ENCODE results near the gene SIK3.

Gene SIK3

DNA sequence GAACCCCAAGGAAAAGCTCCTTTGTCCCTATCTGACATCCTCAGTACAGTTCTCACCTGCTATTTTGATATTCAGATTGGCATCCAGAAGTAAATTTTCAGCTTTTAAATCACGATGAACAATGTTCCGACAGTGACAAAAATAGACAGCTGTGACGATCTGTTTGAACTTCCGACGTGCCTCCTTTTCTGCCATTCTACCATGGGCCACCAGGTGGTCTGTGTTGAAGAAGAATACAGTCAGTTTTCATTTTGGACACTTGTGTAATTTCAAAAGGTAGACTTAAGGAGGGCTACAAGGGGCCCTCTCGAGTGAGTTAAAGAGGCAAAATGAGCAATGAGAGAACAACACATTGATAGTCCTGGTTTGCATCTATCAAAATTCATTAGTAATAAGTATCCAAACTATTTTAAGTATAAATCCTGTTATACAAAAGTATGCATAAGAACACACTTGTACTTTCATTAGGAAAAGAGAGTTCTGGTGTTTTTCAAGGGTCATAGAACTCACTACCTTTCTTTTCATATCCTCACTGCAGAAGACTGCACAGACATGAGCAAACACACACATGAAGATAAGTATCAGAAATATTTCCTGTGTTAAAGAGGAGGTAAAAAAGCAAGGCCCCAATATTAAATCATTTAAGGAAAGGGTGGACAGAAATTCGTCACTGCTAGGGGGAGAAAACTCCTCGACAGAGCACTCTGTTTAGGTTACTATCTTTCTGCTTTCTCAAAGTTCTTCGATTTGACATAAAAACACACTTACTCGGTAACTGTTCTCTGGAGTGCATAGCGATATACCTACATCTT is 170.9 kb downstream of the SIK3 start:
- no peak overlapping the region for H3K4me3 ChIP-seq (ENCODE audit: low read depth, low read length)
- TF ChIP-seq, protein P1, sequence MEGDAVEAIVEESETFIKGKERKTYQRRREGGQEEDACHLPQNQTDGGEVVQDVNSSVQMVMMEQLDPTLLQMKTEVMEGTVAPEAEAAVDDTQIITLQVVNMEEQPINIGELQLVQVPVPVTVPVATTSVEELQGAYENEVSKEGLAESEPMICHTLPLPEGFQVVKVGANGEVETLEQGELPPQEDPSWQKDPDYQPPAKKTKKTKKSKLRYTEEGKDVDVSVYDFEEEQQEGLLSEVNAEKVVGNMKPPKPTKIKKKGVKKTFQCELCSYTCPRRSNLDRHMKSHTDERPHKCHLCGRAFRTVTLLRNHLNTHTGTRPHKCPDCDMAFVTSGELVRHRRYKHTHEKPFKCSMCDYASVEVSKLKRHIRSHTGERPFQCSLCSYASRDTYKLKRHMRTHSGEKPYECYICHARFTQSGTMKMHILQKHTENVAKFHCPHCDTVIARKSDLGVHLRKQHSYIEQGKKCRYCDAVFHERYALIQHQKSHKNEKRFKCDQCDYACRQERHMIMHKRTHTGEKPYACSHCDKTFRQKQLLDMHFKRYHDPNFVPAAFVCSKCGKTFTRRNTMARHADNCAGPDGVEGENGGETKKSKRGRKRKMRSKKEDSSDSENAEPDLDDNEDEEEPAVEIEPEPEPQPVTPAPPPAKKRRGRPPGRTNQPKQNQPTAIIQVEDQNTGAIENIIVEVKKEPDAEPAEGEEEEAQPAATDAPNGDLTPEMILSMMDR (IDR thresholded peaks at IDR 0.05; ENCODE audit: low read depth, low read length) = no peak

DNA sequence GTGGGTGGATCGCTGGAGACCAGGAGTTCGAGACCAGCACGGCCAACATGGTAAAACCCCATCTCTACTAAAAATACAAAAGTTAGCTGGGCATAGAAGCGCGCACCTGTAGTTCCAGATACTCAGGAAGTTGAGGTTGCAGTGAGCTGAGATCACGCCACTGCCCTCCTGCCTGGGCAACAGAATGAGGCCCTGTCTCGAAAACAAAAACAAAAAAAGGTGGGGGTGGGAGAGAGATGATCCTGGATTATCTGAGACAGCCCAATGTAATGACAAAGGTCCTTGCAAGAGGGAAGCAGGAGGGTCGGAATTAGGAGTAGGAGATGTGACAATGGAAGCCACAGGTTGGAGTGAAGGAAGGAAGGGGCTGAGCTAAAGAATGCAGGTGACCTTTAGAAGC is 173.2 kb downstream of the SIK3 start:
- H3K4me3 ChIP-seq (ENCODE audit: low read depth, low read length) = no peak overlapping the region
- TF ChIP-seq, protein P1 (IDR thresholded peaks at IDR 0.05; ENCODE audit: low read depth, low read length) = no peak

DNA sequence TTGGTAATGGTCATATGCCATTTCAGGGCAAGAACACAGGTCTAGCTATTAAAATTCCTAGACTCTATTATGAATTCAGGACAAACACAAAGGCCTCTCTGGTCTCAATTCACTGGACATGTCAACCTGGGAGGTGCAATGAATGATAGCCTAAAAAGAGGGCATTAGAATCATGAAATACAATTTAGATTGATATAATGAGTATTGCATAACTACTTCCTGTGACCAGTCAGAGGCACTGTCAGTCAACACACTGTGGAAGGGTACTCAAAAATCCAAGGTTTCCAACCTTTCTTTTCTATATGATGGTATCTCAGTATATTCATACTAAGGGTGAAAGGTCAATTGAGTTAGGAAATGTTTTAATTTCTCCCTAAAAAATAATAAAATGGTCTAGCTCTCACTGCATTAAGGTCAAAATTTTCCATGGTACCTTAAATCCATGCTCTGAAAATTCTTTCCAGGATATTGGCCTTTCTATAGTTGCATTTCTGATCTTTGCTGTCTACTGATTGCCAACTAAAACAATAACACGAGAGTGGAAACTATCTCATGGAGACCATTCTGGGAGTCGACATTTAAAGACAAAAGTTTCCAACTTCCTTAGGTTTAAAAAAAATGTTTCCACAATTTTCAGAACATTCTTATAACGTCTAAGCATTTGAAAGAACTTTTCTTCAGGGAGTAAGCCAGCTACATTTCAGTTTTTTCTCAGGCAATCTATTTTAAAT is 179.1 kb downstream of the SIK3 start:
- TF ChIP-seq, protein P1 (IDR thresholded peaks at IDR 0.05; ENCODE audit: low read depth, low read length) = no peak
- H3K4me3 ChIP-seq (ENCODE audit: low read depth, low read length) = no peak overlapping the region

DNA sequence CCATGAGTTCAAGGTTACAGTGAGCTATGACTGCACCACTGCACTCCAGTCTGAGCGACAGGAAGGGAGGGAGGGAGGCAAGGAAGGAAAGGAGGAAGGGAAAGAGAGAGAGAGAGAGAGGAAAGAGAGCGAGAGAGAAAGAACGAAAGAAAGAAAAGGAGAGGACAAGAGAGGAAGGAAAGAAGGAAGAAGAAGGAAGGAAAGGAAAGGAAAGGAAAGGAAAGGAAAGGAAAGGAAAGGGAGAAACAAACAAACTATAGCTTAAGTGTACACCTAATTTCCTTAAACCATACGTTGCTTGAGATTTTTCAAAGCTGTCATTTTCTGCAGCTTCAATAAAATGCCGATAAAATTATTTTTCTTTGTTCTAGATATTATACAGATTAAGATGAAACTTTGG is 180.6 kb downstream of the SIK3 start:
- H3K4me3 ChIP-seq (ENCODE audit: low read depth, low read length) = no peak overlapping the region
- TF ChIP-seq, protein P1 (IDR thresholded peaks at IDR 0.05; ENCODE audit: low read depth, low read length) = no peak

DNA sequence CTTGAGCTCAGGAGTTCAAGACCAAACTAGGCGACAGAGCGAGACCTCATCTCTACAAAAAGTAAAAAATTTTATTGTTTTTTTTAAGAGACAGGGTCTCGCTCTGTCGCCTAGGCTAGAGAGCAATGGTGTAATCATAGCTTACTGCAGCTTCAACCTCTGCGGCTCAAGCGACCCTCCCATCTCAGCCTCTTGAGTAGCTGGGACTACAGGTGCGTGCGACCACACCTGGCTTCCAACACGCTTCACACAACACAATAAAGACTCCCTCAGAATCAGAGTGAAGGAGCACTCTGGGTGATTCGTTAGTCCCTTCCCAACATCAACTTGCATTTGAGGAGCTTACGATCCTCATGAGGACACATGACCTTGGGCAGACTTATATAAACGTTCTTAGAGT is 181.3 kb downstream of the SIK3 start:
- no peak overlapping the region for H3K4me3 ChIP-seq (ENCODE audit: low read depth, low read length)
- TF ChIP-seq, protein P1 (IDR thresholded peaks at IDR 0.05; ENCODE audit: low read depth, low read length) = no peak

DNA sequence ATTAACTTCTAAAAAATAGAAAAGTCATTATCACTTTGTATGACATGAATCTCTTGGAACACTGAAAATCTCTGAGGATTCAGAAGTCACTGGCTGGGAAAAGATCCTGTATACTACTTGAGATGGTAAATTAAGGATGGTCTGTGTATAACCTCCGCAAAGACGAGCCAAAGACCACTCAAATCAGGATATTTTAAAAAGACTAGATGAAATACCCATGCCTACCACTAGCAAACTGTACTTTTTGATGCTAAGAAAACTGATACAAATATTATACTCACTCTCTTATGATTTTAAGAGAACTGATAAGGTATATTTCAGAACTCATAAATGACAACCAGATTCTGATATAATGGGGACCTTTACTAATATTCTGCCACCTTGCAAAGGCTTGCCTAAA is 182.2 kb downstream of the SIK3 start:
- TF ChIP-seq, protein P1 (IDR thresholded peaks at IDR 0.05; ENCODE audit: low read depth, low read length) = no peak
- no peak overlapping the region for H3K4me3 ChIP-seq (ENCODE audit: low read depth, low read length)

DNA sequence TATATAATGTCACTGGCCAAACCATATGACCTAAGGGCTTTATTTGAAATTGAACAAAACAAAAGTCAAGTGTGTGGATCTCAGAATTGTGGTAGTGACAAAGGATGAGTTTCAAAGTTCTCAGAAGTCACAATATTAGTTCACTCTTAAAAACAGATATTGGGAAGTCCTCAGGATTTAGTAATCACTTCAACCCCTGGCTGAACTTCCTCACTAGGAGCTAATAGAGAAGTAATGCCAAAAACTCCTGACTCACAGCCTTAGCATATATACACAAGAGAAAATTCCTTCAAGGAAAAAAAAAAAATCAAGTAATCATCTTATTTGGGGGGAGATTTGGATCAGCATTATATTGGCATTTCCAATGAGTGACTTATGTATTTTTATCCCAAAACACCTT is 185.2 kb downstream of the SIK3 start:
- no peak overlapping the region for H3K4me3 ChIP-seq (ENCODE audit: low read depth, low read length)
- TF ChIP-seq, protein P1 (IDR thresholded peaks at IDR 0.05; ENCODE audit: low read depth, low read length) = no peak

Data from WI38 (cell line).